Measurements from ENCODE around the gene PDCD11.
"Not testable (repeated sequence)": the region's sequence is repeated elsewhere in the genome, so short reads cannot be mapped to it uniquely, and the experiment has no call there.

Gene PDCD11, protein sequence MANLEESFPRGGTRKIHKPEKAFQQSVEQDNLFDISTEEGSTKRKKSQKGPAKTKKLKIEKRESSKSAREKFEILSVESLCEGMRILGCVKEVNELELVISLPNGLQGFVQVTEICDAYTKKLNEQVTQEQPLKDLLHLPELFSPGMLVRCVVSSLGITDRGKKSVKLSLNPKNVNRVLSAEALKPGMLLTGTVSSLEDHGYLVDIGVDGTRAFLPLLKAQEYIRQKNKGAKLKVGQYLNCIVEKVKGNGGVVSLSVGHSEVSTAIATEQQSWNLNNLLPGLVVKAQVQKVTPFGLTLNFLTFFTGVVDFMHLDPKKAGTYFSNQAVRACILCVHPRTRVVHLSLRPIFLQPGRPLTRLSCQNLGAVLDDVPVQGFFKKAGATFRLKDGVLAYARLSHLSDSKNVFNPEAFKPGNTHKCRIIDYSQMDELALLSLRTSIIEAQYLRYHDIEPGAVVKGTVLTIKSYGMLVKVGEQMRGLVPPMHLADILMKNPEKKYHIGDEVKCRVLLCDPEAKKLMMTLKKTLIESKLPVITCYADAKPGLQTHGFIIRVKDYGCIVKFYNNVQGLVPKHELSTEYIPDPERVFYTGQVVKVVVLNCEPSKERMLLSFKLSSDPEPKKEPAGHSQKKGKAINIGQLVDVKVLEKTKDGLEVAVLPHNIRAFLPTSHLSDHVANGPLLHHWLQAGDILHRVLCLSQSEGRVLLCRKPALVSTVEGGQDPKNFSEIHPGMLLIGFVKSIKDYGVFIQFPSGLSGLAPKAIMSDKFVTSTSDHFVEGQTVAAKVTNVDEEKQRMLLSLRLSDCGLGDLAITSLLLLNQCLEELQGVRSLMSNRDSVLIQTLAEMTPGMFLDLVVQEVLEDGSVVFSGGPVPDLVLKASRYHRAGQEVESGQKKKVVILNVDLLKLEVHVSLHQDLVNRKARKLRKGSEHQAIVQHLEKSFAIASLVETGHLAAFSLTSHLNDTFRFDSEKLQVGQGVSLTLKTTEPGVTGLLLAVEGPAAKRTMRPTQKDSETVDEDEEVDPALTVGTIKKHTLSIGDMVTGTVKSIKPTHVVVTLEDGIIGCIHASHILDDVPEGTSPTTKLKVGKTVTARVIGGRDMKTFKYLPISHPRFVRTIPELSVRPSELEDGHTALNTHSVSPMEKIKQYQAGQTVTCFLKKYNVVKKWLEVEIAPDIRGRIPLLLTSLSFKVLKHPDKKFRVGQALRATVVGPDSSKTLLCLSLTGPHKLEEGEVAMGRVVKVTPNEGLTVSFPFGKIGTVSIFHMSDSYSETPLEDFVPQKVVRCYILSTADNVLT (N-terminal part only)

DNA sequence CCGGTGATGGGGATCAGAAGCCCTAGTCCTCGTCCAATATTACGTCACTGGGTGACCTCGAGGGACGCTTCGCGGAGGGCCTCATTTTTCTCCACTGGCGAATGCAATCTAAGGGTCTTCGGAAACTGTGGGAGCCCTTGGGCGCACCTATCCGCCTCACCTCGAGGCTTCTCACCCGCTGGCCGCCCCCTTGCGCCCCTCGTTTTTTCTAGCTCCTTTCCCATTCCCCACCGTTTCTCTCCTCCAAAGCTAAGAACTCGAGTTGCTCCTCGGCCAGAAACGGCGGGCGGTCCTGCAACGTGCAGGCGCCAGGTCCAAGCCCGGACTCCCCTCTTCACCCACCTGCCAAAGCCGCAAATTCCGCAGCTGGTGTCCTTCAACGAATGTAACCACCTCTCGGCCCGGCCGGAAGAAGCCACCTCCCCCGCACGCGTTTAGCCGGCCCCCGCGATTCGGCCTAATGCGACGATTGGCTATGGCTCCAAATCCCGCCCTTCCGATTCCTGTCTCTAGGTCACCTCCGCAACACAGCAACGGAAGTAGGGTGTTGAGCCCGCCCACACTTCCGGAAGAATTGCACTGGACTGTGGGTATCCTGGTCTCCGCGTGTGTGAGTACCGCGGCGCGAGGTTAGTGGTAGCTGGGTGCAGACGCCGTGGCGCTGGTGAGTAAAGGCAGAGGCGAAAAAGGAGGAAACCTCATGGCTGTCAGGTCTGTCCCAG is at the start of gene PDCD11, which contains the start of gene ATP5MK:
TSS of gene PDCD11 (plus strand) at position 560 of the 722 bp plus-strand sequence. CDS start 1,801 bp downstream, outside the sequence.
TSS of gene ATP5MK (minus strand) at position 409 of the 722 bp plus-strand sequence. CDS start 4,018 bp downstream, outside the sequence.
- peak; percentile 64 for DNase-seq

DNA sequence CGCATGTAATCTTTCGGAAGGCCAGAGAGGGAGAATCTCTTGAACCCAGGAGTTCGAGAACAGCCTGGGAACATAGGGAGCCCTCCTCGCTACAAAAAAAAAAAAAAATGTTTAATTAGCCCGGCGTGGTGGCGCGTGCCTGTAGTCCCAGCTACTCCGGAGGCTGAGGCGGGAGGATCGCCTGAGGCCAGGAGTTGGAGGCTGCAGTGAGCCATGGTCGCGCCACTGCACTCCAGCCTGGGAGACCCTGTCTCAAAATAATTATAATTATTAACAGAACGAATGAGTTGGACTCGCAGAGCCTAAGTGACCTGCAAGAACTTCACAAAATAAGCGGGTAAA is 46.3 kb upstream of the PDCD11 start:
- no peak for DNase-seq

DNA sequence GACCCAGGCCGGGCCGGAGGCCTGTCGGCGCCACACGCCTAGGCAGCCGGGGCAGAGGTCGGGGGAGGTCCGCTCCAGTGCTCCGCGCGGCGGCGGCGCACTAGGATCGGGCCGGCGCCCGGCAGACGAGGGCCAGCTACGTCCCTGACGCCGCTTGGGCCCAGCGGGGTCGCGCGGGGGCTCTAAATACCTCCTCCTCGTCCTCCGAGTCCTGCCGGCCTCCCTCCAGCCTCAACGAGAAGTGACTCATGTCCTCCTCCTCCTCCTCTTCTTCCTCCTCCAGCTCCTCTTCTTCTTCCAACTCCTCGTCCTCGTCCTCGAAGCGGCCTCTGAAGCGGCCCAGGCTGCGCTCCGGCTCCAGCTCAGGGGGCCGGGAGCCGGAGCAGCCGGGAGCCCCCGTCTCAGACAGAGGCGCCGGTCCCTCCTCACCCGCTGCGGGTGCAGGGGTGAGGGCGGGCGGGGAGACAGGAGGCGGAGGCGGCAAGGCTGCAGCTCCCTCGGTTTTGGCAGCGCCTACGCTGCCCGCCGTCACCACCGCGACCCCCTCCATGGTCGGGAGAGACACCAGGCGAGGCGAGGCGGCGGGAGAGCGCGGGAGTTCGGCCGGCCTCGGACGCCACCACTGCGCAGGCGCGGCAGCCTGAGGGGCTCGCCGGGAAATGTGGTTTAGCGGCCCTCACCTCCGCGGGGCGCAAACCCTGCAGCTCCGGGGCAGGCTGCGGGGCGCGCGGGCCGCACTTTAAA is 45.7 kb upstream of the PDCD11 start, which contains the start of gene PCGF6:
TSS of gene PCGF6 (minus strand) at position 624 of the 744 bp plus-strand sequence. CDS start at position 550, 74 bp downstream.
- peak; percentile 1 for DNase-seq

DNA sequence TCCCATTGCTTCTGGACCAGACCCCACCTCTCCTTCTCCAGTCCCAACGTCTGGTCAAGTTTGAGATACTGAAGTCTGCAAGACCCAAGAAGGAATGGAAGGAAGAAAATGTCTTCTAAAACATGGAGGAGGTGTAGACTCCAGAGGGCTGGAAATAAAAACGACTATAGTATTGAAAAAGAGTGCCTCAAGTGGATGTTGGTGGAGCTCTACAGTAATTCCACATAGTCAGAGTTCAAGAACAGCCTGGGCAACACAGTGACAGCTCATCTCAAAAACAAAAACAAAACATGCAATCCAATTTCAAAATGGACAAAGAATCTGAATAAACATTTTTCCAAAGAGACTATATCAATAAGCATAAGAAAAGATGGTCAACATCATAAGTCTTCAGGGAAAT is 43.1 kb upstream of the PDCD11 start:
- no peak for DNase-seq

DNA sequence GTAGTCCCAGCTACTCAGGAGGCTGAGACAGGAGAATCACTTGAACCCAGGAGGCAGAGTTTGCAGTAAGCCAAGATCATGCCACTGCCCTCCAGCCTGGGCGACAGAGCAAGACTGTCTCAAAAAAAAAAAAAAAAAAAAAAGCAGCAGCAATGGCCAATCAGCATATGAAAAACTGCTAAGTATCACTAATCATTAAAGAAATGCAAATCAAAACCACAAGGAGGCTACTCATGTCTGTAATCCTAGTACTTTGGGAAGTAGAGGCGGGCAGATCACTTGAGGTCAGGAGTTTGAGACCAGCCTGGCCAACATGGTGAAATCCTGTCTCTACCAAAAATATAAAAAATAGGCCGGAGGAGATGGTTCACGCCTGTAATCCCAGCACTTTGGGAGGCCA is 41.9 kb upstream of the PDCD11 start:
- DNase-seq = not testable (repeated sequence)

DNA sequence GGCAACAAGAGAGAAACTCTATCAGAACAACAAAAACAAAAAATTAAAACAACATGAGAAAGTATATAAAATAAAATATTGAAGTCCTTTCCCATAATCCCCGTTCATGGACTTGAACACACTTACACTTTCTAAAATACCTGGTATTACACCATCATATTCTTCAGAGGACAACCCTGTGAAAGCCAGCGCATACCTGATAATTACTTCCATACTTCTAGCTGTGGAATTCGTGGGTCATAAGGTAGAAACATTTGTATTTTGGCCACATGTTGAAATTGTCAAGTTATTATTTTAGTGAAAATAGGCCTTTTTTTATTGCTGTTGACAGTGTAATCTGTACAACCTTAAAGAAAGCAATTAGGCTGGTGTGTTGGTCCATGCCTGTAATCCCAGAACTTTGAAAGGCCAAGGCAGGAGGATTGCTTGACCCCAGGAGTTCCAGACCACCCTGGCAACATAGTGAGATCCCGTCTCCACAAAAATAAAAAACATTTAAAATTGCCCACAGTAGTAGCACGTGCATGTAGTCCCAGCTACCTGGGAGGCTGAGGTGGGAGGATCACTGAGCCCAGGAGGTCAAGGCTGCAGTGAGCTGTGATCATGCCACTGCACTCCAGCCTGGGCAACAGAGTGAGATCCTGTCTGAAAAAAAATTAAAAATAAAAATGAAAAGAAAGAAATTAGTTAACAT is 40.4 kb upstream of the PDCD11 start:
- DNase-seq = no peak

DNA sequence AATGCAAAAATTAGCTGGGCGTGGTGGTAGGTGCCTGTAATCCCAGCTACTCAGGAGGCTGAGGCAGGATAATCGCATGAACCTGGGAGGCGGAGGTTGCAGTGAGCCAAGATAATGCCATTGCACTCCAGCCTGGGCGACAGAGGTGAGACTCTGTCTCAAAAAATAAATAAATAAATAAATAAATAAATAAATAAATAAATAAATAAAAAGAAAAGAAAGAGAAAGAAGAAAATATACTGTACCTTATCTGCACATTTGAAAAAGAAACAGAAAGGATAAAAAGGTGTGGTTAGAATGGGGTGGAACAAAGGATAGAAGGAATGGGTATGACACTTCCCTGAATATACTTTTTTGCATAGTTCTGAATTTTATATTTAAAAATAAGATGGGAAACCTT is 36.9 kb upstream of the PDCD11 start:
- DNase-seq = not testable (repeated sequence)

DNA sequence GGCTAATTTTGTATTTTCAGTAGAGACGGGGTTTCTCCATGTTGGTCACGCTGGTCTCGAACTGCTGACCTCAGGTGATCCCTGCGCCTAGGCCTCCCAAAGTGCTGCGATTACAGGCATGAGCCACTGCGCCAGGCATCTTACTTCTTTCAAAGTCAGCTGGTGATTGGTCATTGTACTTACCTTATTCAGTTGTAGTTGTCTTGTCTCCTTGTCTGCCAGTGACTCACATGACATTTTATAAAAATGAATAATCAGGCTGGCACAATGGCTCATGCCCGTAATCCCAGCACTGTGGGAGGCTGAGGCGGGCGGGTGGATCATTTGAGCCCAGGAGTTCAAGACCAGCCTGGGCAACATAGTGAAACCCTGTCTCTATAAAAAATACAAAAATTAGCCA is 35.6 kb upstream of the PDCD11 start:
- not testable (repeated sequence) for DNase-seq

DNA sequence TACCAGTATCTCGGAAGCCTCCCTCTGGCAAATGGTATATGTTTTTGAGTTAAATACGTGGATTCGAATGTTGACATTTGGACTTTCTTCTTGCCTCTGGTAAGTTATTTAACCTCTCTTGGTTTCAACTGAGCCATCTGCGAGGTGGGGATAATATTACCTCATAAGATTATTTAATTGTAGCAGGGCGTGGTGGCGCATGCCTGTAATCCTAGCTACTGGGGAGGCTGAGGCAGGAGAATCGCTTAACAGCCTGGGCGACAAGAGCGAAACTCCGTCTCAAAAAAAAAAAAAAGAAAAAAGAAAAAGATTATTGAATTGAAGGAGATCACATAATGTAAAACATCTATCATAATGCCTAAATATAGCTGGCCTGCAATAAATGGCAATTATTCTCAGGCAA is 29.0 kb upstream of the PDCD11 start:
- DNase-seq = no peak

DNA sequence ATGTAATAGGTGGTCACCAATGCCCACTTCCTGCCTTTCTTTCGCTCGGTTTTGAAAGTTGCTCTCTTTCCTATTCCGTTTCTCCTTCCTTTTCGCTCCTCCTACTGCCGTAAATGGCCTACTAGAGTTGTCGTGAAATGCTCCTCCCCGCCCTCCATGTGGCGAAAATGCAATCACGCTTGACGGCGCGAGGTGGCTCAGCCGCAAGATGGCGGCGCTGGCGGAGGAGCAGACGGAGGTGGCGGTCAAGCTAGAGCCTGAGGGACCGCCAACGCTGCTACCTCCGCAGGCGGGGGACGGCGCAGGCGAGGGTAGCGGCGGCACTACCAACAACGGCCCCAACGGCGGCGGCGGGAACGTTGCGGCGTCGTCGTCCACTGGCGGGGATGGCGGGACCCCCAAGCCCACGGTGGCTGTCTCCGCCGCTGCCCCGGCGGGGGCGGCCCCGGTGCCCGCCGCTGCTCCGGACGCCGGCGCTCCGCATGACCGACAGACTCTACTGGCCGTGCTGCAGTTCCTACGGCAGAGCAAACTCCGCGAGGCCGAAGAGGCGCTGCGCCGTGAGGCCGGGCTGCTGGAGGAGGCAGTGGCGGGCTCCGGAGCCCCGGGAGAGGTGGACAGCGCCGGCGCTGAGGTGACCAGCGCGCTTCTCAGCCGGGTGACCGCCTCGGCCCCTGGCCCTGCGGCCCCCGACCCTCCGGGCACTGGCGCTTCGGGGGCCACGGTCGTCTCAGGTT is 28.5 kb upstream of the PDCD11 start, which contains the start of gene TAF5:
TSS of gene TAF5 (plus strand) at position 195 of the 737 bp plus-strand sequence. CDS start at position 209, 14 bp downstream.
- DNase-seq = peak; percentile 67

DNA sequence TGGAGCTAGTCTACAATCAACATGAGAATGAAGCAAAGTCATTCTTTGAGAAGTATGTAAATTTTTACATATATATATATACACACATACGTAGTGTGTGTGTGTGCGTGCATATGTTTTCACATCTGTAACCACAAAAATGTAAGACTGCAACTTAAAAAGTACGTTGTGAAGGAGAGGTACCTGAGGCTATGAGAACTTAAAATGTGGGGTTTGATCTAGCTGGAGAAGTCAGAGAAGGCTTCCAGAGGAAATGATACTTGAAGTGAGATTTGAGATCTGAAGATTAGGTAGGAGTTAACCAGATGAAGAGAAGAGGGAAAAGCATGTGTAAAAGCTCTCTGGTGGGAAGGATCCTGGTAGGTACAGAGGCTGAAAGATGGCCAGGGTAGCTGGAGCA is 22.9 kb upstream of the PDCD11 start:
- no peak for DNase-seq

DNA sequence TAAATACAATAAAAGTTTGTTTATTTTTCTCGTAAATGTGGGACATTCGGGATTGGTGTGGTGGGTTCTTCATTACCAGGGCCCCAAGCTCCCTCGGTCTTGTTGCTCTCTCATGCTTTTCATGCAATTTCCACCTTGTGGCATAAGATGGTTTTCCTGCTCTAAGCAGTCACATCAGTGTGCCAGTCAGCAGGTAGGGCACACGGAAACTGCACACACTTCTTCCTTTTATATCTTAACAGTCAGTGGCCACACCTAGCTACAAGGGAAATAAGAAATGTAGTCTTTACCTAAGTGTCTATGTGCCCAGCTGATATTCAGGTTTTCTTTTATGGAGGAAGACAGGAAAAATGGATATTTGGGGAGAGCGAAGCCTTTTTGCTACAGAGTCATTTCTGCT is 22.2 kb upstream of the PDCD11 start:
- no peak for DNase-seq

DNA sequence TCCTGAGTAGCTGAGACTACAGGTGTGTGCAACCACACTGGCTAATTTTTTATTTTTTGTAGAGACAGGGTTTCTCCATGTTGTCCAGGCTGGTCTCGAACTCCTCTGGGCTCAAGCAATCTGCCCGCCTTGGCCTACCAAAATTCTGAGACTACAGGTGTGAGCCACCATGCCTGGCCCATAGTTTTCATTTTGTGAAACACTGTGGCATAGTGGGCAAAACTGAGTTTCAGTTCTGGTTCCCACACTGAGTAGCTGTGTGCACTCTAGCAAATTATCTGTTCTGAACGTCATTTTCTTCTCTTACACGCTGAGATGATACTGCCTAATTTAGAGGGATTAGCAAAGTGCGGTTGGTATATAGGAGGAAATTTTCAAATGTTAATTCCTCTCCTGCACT is 13.7 kb upstream of the PDCD11 start:
- DNase-seq = no peak

DNA sequence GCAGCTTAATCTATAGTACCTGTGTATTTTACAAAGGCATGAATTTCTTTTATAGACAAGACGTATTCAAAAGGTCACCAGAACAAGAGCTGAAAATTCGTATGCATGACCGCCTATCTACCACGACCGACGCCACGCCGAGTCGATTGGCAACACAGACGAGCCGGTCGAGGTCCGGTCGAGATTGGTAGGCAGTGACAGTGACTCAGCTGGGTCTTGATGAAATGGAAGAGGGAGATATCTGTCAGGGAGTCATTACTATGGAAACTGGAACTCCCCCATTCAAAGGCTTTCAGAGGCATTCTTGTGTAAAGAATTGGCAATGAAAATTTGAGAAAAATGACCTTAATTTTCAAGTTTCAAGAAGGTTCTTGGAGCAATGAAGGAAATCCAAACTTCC is 2.2 kb upstream of the PDCD11 start:
- no peak for DNase-seq

DNA sequence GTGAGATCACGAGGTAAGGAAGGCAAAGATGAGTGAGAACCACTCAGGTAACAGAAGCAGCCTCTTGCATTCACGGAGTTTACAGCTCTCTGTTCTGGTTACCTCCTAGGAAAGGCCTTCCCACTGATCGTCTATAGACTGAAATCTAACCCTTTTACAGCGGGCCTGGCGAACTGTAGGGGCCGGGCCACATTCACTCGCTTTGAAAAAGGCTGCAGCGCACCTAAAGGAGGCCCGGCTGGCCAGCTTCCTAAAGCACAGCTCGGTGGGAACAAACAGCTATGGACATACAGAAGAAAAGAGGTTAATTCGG is 716 bp upstream of the PDCD11 start:
- no peak for DNase-seq

DNA sequence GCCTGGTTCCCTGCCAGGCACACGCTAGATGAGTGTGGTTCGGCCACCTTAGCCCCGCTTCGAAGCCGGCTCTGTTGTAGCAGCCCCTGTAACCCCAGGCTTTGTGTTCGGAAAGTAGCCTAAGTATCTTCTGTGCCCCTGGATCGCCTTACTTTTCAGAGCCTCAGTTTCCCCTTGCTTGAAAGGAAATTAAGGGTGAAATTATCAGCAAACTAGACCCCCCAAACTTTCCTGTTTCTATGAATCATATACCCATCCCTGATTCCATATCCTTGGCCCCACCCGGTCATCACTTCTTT is 312 bp downstream of the PDCD11 start:
- DNase-seq = no peak

DNA sequence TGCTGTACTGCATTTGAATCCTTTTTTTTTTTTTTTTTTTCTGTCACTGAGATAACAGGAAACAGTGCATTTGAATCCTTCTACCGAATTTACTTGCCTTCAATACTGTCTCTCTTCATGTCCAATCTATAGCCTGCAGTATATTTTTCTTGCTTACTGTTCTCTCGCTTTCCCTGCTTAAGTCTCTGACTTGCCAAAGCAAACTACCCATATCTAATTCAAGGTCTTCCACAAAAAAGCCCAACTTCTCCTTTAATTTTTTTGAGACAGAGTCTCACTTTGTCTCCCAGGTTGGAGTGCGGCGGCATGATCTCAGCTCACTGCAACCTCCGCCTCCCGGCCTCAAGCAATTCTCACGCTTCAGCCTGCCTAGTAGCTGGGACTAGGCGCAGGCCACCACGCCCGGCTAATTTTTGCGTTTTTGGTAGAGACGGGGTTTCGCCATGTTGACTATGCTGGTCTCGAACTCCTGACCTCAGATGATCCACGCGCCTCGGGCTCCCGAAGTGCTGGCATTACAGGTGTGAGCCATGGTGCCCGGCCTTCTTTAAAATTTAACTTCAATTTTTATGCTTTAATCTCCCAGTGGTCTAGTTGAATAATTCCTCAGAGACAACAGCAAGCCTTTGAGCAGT is 882 bp downstream of the PDCD11 start:
- no peak for DNase-seq

DNA sequence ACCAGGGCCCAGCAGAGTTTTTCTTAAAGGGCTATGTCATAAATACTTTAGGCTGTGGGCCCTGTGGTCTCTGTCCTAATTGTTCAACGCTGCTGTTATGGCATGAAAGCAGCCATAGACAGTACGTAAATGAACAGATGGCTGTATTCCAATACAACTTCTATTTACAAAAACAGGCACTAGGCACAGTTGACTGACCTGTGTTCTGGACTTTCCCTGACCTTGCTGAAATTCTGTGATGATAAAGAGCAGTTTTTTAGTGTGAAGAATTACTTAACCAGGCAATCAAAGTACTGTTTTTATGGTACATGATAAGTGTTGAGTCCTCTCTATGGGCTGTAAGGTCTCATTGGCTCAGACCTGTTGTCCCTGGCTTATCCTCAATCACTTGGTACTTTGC is 17.1 kb downstream of the PDCD11 start:
- no peak for DNase-seq

DNA sequence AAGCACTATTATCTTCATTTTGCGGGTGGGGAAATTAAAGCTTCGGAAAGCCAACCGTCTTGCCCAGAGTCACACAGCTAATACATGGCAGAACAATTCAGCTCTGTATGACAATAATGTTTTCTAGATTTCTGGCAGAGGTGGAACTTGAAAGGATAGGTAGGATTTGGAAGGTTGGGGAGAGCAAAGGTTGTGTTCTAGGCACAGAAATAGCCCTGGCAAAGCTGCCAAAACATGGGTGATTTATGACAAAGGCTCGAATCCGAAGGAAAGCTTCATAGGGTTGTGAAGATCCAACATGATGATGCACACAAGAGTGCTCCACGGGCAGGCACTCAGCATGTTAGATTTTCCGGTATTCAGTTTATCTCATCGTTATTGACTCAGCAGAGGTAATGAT is 19.2 kb downstream of the PDCD11 start:
- no peak for DNase-seq

Measured in NCI-H187 treated with DMSO at 0.1 percent for 48 hours (cell line).